ENCODE measurements around the gene ODR4. TPM values are rescaled to one million over a fixed set of nuclear protein-coding genes. Genes with fewer than 3 reads are reported as not detected.
"Not testable (repeated sequence)": the region's sequence is repeated elsewhere in the genome, so short reads cannot be mapped to it uniquely, and the experiment has no call there.

Gene ODR4
- total RNA-seq, 2 donors from 2014 or later: 16.3 to 16.4 TPM

DNA sequence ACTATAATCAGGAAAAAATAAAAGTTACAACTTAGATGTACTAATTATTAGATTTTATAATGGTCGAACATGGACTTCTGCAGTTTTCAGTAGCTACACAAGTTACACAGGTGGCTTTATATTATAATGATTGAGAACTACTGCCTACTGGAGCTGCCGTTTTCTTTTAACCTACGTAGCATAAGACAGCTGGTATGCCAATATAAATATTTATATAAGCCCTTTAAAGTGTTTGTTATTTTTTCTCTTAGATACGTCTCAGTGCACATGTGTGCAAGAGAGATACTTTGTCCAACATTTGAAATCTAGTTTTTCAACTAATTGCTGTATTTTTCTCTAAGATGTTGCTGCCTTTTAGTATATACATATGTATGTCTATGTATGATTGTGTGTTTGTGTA is 42.9 kb downstream of the ODR4 start:
- intact Hi-C loops (cut with DNase I): no loop called here
- no peak for DNase-seq (ENCODE audit: low spot score)

DNA sequence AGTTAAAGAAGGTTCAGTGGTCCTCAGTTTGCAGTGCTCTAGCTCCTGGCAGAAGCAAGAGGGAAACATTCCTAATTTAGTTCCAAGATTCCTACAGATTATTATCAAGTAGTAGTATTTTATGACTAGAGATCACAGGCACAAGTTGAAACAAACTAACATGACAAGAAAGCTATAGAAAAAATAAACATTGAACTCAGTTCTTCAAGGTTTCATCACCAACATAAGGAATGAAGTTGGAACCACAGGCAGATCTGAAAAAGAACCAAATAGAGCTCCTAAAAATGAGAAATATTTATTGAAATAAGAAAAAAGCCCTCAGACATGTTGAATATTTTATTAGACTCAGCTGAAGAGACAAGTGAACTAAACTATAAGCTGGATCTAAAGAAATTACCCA is 44.7 kb downstream of the ODR4 start:
- intact Hi-C loops (cut with DNase I): no loop called here
- no peak for DNase-seq (ENCODE audit: low spot score)

DNA sequence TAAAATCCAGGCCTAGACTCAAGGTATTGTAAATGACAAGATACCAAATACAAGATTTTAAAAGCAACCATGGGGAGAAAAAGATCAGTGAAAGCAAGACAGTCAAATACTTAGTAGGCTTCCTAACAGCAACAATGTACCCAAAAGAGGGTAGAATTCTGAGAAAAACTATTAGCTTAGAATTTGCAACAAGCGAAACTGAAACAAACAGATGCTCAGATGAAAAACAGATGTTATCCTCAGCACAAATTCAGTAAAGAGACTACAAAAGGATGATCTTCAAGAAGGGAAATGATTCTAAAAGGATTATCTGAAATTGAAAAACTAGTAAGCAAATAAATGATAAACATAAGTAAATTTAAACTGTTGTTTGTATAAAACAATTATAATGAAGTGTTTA is 45.3 kb downstream of the ODR4 start:
- no peak for DNase-seq (ENCODE audit: low spot score)
- intact Hi-C loops (cut with DNase I): no loop called here

DNA sequence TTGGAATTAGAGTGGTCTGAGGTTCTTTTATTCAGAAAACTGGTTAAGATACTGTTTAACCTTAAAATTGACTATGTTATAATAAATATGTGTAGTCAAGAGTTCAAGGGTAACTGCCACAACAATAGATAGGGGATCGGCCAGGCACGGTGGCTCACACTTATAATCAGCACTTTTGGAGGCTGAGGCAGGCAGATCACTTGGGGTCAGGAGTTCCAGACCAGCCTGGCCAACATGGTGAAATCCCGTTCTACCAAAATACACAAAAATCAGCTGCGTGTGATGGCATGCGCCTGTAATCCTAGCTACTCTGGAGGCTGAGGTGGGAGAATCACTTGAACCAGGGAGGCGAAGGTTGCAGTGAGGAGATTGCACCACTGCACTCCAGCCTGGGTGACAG is 45.8 kb downstream of the ODR4 start:
- peak; percentile 38 for DNase-seq (ENCODE audit: low spot score)
- intact Hi-C loops (cut with DNase I): no loop called here

DNA sequence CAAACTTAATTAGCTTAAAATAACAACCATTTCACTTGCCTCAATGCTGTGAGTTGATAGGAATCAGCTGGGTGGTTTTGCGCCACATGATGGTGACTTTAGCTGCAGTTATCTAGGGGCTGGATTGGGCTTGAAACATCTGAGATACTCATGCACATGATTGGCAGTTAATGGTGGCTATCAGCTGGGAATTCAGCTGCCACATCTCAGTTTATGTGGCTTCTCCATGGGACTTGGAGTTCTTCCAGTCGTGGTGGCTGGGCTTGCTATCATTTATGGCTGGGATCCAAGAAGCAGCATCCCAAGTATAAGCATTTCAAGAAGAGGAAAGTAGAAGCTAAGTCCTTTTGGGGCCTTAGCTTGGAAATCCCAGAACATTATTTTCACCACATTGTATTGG is 48.9 kb downstream of the ODR4 start:
- no peak for DNase-seq (ENCODE audit: low spot score)
- intact Hi-C loops (cut with DNase I): no loop called here

DNA sequence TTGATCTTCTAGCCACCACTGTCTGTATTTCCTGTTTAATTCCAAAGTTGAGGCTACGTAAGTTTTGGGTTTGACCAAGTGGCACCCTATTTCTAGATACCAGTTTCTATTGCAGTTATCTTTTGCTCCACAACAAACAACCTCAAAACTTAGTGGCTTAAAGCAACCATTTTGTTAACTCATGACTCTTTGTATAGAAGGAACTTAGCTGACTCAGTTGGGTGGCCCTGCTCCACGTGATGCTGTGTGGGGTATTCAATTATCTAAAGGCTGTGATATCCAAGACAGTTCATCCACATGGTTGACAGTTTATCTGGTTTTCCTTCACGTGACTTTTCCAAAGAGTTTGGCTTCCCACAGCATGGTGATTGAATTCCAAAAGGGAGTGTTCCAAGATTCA is 50.5 kb downstream of the ODR4 start:
- DNase-seq (ENCODE audit: low spot score): no peak
- intact Hi-C loops (cut with DNase I): no loop called here

DNA sequence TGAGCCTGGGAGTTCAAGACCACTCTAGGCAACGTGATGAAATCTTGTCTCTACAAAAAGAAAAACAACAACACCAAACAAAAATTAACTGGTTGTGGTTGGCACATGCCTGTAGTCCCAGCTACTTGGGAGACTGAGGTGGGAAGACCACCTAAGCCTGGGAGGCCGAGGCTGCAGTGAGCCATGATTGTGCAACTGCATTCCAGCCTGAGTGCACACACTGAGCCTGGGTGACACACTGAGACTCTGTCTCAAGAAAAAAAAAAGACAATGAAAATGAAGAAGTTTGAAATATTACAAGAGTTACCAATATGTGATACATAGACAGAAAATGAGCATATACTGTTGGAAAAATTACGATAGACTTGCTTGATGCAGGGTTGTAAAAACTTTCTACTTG is 53.4 kb downstream of the ODR4 start:
- DNase-seq (ENCODE audit: low spot score): no peak
- intact Hi-C loops (cut with DNase I): no loop called here

DNA sequence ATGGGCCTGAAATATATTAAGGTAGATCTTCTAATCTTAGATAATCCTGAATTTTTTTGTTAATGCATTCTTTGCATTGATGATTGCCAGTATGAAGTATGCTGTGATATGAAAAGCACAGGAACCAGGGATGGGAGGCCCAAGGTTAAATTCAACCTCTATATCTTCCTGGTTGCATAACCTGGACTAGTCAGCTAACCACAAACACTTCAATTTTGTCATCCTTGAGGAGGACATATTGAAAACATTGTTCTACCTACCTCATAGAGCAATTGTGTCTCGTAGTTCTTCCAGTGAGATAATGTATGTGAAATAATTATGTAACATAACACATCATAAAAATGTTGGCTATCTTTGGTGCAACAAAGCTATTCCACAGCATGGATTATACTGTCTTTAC is 59.7 kb downstream of the ODR4 start:
- intact Hi-C loops (cut with DNase I): no loop called here
- DNase-seq (ENCODE audit: low spot score): no peak

DNA sequence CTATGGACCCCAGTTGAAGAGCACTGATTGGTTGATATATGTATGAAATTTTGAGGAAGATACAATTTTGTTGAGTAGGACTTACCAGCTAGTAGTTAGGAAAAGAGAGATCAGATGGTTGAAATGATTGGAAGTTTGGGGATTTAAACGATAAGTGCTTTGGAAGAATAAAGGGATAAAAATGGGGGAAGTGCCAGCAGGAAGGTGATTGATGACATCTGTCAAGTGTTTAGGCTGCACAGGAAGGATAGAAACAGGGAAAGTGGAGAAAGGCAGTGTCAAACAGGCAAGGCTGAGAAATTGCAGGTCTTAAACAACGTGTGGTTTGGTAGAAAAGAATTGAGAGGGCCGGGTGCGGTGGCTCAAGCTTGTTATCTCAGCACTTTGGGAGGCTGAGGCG is 62.9 kb downstream of the ODR4 start:
- no peak for DNase-seq (ENCODE audit: low spot score)
- intact Hi-C loops (cut with DNase I): no loop called here

DNA sequence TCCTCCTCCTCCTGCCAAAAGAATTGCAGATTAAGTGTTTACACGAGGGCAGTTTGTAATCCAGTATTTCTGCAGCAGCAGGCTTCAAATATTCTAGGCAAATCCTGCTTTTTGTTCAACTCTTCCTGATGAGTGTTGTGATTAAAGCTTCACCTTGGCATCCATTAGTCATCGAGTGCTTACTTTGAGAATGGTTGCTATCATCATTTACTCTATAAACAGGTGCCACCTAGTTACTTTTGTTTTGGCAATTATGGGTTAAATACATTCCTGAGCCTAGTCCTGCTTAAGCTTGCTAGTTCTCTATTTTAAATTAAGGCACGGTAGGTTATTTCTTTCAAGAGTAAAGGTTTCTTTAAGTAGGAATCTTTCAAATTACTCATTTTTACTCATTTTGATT is 64.9 kb downstream of the ODR4 start:
- intact Hi-C loops (cut with DNase I): no loop called here
- no peak for DNase-seq (ENCODE audit: low spot score)

DNA sequence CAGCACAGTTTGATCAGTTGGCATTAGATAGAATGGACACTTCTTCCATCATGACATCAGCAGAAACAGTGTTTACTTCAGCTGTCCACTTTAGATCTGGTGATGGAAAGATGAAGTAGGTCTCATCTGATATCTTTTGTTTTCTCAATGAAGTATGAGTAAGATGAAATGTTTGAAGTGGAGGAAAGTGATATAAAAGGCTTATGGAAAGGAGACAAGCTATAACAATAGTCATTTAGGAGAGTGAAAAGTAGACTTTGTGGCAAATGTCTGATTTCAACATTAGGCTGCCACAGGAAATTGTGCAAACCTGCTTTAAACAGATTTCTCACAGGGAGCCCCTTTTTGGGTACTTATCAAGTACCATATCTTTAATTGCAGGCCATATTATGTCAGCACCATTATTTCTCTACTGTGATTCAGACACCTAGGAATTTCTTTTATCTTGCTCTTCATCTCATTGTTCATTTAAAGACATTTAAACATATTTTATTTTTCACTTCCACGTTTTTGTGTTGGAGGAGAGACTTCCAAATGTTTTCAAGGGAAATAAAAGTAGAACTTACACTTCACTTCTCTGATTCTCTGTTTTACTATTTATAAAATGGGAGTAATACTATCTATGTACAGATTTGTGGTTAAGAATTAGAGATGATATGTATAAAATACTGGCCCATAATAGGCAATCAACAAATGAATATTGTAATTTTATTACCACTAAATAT is 67.2 kb downstream of the ODR4 start:
- DNase-seq (ENCODE audit: low spot score): no peak
- intact Hi-C loops (cut with DNase I): no loop called here

DNA sequence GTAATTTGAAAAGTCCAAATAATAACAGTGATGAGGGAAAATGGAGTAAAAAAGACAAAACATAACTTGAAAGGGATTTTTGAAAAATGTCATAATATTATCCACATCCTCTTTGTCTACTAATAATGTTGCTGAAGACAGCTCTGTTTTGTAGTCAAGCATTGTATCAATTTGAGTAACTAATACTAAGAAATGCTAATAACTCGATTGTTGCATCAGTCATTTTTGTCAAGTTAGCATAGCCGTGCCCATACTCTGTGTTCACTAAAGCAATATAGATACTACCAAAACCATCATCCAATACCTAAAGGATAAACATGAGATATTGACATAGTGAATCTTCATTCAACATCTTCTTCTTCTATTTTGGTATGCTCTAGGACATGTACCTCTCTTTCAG is 68.0 kb downstream of the ODR4 start:
- DNase-seq (ENCODE audit: low spot score): no peak
- intact Hi-C loops (cut with DNase I): no loop called here

DNA sequence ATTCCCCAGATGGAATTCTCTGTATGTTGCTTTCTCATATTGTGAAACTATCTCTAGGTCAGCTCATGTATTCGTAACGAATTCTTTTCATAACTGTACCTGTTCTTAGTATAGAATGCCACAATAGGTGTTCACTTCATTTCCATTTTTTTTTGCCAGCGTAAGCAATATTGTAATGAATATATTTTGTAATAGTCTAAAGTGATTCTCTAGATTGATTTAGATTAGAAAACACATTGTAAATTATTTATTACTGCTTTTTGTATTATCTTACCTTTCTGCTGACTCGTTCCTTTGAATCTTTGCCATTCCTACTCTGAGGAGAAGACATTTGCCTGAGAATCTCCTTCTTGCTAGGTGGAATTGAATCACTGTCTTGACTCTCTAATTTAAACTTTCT is 70.5 kb downstream of the ODR4 start:
- intact Hi-C loops (cut with DNase I): no loop called here
- no peak for DNase-seq (ENCODE audit: low spot score)

DNA sequence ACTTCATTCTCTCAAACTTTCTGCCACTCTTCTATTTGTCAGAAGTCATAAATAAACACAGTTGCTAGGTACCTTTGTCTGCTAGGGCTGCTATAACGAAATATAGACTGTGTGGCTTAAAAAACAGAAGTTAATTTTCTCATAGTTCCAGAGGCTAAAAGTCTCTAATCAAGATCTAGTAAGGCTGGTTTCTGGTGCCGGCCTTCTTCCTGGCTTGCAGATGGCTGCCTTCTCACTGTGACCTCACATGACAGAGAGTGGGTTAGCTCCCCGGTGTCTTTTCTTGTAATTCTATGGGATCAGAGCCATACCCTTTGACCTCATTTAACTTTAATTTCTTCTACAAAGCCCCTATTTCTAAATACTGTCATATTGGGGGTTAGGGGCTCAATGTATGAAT is 79.3 kb downstream of the ODR4 start:
- DNase-seq (ENCODE audit: low spot score): no peak
- intact Hi-C loops (cut with DNase I): no loop called here

DNA sequence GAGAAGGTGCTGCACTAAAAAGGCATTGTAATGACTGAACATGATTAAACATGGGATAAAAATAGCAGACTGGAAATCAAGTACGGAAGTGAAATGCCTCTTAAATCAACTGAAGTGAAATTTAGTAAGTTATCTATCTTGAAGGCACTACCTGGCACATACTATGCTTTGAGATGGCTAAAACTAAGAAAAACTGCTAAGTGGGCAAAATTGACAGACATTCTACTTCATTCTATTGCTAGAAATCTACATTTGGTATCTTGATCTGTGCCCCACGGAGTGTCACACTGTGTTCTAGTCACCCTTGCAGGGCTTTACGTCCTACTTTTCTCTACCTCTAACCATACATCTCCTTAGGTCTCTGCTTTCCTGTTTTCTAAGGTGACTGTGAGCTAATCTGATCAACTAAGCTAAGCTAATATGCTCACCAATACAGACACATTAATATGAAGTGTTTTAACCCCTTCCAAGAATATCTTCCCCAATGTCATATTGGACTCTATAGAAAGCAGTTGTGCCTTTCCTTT is 81.2 kb downstream of the ODR4 start:
- intact Hi-C loops (cut with DNase I): no loop called here
- no peak for DNase-seq (ENCODE audit: low spot score)

DNA sequence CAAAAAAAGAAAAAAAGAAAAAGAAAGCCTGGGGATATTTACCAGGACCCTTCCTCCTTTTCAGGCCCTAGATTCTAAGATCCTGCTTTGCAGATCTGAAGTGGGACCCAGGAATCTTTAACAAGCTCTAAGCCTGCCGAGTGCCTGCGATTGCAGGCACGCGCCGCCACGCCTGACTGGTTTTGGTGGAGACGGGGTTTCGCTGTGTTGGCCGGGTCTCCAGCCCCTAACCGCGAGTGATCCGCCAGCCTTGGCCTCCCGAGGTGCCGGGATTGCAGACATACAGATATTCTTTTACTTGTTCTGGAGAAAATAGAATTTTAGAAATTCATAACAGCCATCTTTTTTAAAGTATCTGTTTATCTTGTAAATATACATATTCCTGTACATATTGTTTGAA is 83.5 kb downstream of the ODR4 start:
- intact Hi-C loops (cut with DNase I); DNase-seq (ENCODE audit: low spot score): not testable (repeated sequence)

DNA sequence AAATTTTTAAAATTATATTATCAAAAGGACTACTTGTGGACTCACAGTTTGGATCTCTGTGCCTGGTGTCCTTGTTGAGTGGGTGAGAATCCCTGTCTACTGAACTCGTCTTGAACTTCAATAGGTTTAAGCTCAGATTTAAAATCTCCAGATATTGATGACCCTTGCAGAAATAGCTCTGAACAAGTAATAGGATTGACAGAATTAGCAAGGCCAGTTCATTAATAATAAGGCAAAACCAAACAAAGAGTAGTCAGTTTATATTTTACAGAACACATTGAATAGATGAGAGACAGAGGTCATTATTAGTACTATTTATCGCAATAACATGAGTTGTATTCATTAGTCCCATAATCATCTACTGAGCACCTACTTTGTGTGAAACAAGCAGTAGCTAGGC is 85.4 kb downstream of the ODR4 start, which contains the start of gene PDC:
TSS of gene PDC (minus strand) at position 101 of the 400 bp plus-strand sequence. CDS start 11,655 bp downstream, outside the sequence.
- no peak for DNase-seq (ENCODE audit: low spot score)
- intact Hi-C loops (cut with DNase I): no loop called here

DNA sequence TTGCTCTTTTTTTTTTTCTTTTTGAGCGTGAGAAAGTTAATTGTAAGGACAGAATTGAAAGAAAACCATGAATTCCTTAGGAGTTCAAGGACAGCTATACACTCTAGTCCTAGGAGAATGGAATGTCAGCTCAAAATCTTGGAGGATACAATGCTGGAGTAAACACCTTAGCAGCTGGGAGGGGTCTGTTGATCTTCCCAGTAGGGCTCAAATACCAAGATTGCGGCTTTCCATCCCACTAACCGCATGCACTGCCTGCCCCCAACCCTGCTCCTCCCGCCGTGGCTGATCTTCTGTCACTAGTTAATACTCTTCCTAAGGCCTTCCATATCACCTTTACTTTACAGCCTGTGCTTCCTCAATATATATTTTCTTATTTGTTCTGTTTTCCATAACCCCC is 87.9 kb downstream of the ODR4 start:
- intact Hi-C loops (cut with DNase I): no loop called here
- DNase-seq (ENCODE audit: low spot score): no peak

DNA sequence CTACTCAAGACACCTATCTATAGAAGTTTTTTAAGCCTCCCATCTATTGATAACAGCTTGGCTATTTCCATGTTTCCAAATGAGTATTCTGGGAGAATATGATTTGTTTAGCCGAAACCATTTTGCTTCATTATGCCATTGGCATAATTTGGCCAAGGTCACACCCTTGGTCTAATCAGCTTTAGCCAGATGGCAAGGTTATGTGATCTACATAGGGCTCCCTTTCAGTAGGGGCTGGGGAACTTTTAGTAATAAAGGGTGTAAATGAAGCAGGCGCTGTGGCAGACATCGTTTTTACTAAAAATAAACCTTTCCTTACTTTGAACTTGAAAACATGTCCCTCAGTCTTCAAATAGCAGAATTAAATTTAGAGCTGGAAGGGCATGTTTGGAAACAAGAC is 88.3 kb downstream of the ODR4 start:
- intact Hi-C loops (cut with DNase I): no loop called here
- DNase-seq (ENCODE audit: low spot score): no peak

DNA sequence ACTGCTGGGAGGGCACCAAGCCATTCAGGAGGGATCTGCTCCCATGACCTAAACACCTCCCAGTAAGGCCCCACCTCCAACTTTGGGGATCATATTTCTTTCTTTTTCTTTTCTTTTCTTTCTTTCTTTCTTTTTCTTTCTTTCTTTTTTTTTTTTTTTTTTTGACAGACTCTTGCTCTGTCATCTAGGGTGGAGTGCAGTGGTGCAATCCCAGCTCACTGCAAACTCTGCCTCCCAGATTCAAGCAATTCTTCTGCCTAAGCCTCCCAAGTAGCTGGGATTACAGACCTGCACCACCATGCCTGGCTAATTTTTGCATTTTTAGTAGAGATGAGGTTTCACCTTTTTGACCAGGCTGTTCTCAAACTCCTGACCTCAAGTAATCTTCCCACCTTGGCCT is 89.9 kb downstream of the ODR4 start:
- DNase-seq (ENCODE audit: low spot score); intact Hi-C loops (cut with DNase I): not testable (repeated sequence)

DNA sequence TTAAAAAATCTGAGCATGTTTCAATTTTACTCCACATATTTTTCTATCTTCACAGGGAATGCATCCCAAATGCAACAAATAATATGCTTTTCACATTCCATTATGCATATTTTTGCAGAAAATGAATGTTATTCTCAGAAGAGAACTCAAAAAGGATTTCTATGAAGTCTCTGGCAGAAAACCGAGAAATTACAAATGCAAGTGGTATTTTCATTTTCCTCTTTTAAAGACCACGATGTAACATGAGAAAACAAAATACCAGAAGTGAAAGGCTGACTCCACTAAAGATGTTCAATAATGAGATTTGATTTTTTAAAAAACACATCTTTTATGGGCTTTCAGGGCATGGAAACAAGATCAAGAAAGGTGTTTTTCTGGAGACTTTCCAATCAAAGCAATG is 90.3 kb downstream of the ODR4 start:
- DNase-seq (ENCODE audit: low spot score): no peak
- intact Hi-C loops (cut with DNase I): no loop called here
